ENCODE measurements around the gene SYNE3.

SYNE3 gene

DNA sequence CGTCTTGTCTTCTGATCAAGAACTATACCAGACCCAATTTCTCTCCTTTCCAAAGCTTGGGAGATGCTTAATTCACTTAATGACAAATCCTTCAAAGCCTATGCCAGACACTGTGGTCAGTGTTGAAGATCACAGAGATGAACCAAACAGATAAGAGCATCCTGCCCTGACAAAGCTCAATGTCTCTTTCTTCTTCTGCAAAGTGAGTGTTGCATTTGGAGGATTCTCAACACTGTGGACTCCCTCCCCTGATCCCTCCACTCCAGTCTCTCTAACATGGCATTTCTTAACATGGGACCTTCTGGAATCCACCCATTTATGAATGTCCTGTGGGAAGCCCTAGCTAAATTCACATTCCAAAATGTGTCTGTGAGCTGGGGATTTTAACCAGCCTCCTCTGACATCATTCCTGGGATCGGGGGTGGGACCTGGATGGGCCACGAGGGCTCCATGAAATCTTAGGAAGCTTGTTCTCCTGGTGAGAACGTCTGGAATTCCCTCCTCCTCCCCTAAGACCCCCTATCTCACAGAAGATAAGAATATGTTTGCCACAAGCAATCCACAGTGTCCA, 20.3 kb downstream of the SYNE3 start:
- in situ Hi-C loops (cut with MboI; ENCODE audit: low pct_unique_long_range_greater_than_20kb, low sequenced_read_pairs, unreplicated experiment), result no loop called here
- DNase-seq (ENCODE audit: low spot score), result no peak
- TF ChIP-seq CTCF (IDR thresholded peaks at IDR 0.05; ENCODE audit: extremely low read depth, insufficient read depth, missing control alignments), result no peak

- TF ChIP-seq CTCF (IDR thresholded peaks at IDR 0.05; ENCODE audit: extremely low read depth, insufficient read depth, missing control alignments), result no peak
- peak; percentile 74 for DNase-seq (ENCODE audit: low spot score)
- in situ Hi-C loops (cut with MboI; ENCODE audit: low pct_unique_long_range_greater_than_20kb, low sequenced_read_pairs, unreplicated experiment), result no loop called here
These were observed 20.9 kb downstream of the SYNE3 start for GRCh38 chr14:95495538-95496025.

DNA sequence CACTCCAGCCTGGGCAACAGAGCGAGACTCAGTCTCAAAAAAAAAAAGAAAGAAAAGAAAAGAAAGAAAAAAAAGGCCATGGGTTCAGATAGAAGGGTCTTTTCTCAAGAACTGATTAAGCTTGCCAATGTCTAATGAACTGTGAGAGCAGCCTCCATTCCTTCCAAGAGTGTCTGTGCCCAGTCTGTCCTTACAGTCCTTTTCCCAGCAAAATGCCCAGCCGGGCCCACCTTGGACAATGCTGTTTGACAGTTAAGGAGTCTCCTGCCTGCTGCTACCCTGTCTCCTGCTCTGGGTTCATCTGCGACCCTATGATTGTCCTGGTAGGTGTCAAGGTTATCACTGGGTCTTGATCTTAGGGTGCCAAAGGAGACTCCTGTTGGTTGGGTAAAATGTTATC, 21.4 kb downstream of the SYNE3 start:
- in situ Hi-C loops (cut with MboI; ENCODE audit: low pct_unique_long_range_greater_than_20kb, low sequenced_read_pairs, unreplicated experiment), result no loop called here
- no peak for TF ChIP-seq CTCF (IDR thresholded peaks at IDR 0.05; ENCODE audit: extremely low read depth, insufficient read depth, missing control alignments)

DNA sequence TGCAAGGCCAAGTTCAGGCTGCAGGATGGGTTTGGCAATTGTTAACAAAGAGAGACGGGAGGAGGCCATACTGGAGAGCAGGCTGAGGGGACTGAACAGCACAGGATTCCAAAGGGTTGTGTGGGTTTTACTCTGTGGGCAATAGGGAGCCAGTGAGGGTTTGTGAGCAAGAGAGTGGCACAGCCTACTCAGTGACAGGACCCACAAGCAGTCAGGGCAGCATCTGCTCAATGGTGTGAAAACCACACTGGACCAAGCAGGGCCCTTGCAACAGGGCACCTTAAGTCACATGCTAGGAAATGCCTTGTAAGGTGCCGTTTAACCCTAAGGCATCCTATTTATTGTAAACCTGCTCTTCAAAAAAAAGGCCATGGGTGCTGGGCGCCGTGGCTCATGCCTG, 22.0 kb downstream of the SYNE3 start:
- no peak for DNase-seq (ENCODE audit: low spot score)
- TF ChIP-seq CTCF (IDR thresholded peaks at IDR 0.05; ENCODE audit: extremely low read depth, insufficient read depth, missing control alignments), result no peak
- in situ Hi-C loops (cut with MboI; ENCODE audit: low pct_unique_long_range_greater_than_20kb, low sequenced_read_pairs, unreplicated experiment), result no loop called here

More for the DNA sequence above, 21.4 kb downstream of the SYNE3 start:
- DNase-seq (ENCODE audit: low spot score), result no peak

GRCh38 chr14:95493976-95494375, 22.5 kb downstream of the SYNE3 start:
- no peak for TF ChIP-seq CTCF (IDR thresholded peaks at IDR 0.05; ENCODE audit: extremely low read depth, insufficient read depth, missing control alignments)
- DNase-seq (ENCODE audit: low spot score), result no peak
- in situ Hi-C loops (cut with MboI; ENCODE audit: low pct_unique_long_range_greater_than_20kb, low sequenced_read_pairs, unreplicated experiment), result no loop called here

- no peak for TF ChIP-seq CTCF (IDR thresholded peaks at IDR 0.05; ENCODE audit: extremely low read depth, insufficient read depth, missing control alignments)
- in situ Hi-C loops (cut with MboI; ENCODE audit: low pct_unique_long_range_greater_than_20kb, low sequenced_read_pairs, unreplicated experiment), result no loop called here
- no peak for DNase-seq (ENCODE audit: low spot score)
These were observed 22.9 kb downstream of the SYNE3 start for GRCh38 chr14:95493503-95493902.
